Omental fat pad (tissue), 4 donors: Measurements from ENCODE around the gene CYLD. TPM values are rescaled to one million over a fixed set of nuclear protein-coding genes. Genes with fewer than 3 reads are reported as not detected.

Experiments
- ATAC-seq: fragments of 150-250 bp; one replicate; pipeline ENCODE4 v1.9.1; 2016; ENCODE audit warnings: mild to moderate bottlenecking, moderate library complexity; ENCODE audit not compliant: low FRiP score
- DNase-seq: peaks from one replicate; pipeline ENCODE4 v3.0.0-alpha.2; 2019; ENCODE audit warnings: low spot score
- CTCF ChIP-seq, 3 donors: fragments of 450-650 bp; IDR thresholded peaks; one replicate each; pipeline ENCODE4 v1.5.1; 2016 to 2017; ENCODE audit warnings: antibody characterized with exemption in 3 of 3, mild to moderate bottlenecking in 3 of 3, moderate library complexity in 2 of 3
- total RNA-seq, 4 donors: library from RNA; depleted of rRNA; stranded (reverse); fragments of >200 nt; gene quantifications; one replicate each; pipeline ENCODE4 v1.1.0, GENCODE V29; 2016

The CYLD gene
- total RNA-seq, 4 donors from 2014 or later: 20.5 to 51.1 (median 36.6) TPM

- no peak for TF ChIP-seq CTCF (IDR thresholded peaks at IDR 0.05)
- DNase-seq (no peak), ATAC-seq (no peak)
Measured at GRCh38 chr16:50747207-50747956, 5.5 kb downstream of the CYLD start.

GRCh38 chr16:50751528-50751927 is 9.6 kb downstream of the CYLD start:
- no peak for DNase-seq
- ATAC-seq: no peak
- no peak for TF ChIP-seq CTCF (IDR thresholded peaks at IDR 0.05)

GRCh38 chr16:50752471-50753235 is 10.8 kb downstream of the CYLD start:
- DNase-seq: no peak
- ATAC-seq: no peak
- no peak for TF ChIP-seq CTCF (IDR thresholded peaks at IDR 0.05)

- no peak for ATAC-seq
- TF ChIP-seq CTCF (IDR thresholded peaks at IDR 0.05): no peak
Measured at GRCh38 chr16:50756473-50756872, 14.6 kb downstream of the CYLD start.

GRCh38 chr16:50761267-50761666 is 19.4 kb downstream of the CYLD start:
- no peak for TF ChIP-seq CTCF (IDR thresholded peaks at IDR 0.05)
- DNase-seq (no peak), ATAC-seq (no peak)

More at GRCh38 chr16:50756473-50756872, 14.6 kb downstream of the CYLD start:
- DNase-seq: no peak

GRCh38 chr16:50762241-50762640 is 20.4 kb downstream of the CYLD start:
- TF ChIP-seq CTCF (IDR thresholded peaks at IDR 0.05): no peak
- DNase-seq (no peak), ATAC-seq (no peak)
